K562 (cell line): ENCODE measurements around the gene ZNHIT3. TPM values are rescaled to one million over a fixed set of nuclear protein-coding genes. Genes with fewer than 3 reads are reported as not detected.

Experiments used
- AFF4 ChIP-seq: sonication (generic); formaldehyde crosslinking; IDR thresholded peaks from 2 replicates; pipeline ENCODE4 v1.8.0; 2023; ENCODE audit warnings: mild to moderate bottlenecking, missing genetic modification reagents
- ATF1 ChIP-seq, 2 experiments: fragments of 450-650 bp in 1 of 2; IDR thresholded peaks; 2 replicates each; pipeline ENCODE4 v1.6.1; 2016; ENCODE audit warnings: missing compliant biosample characterization in 1 of 2, missing genetic modification characterization in 1 of 2
- CBFA2T2 ChIP-seq: fragments of 450-650 bp; conservative IDR thresholded peaks from 2 replicates; pipeline ENCODE4 v1.6.1; 2017; ENCODE audit warnings: mild to moderate bottlenecking
- ETV5 ChIP-seq: sonication (generic); formaldehyde crosslinking; IDR thresholded peaks from 2 replicates; pipeline ENCODE4 v1.4.0; 2020; ENCODE audit warnings: low read depth, mild to moderate bottlenecking, missing genetic modification reagents
- GTF2E2 ChIP-seq: fragments of 200-800 bp; sonication (Bioruptor generic); IDR thresholded peaks from 2 replicates; pipeline ENCODE4 v1.6.1; 2016; ENCODE audit warnings: missing genetic modification characterization, missing compliant biosample characterization
- KAT7 ChIP-seq: sonication (generic); formaldehyde crosslinking; IDR thresholded peaks from 2 replicates; pipeline ENCODE4 v1.8.0; 2022; ENCODE audit warnings: missing genetic modification reagents, mild to moderate bottlenecking, borderline replicate concordance
- MTF1 ChIP-seq: fragments of 250-450 bp; sonication (Bioruptor Pico); IDR thresholded peaks from 2 replicates; pipeline ENCODE4 v1.9.0; 2021; ENCODE audit warnings: moderate library complexity, mild to moderate bottlenecking, inconsistent platforms, borderline replicate concordance
- MYBL2 ChIP-seq, 2 experiments: fragments of 450-650 bp in 1 of 2; sonication (generic) in 1 of 2; formaldehyde crosslinking in 1 of 2; IDR thresholded peaks; 2 replicates each; pipeline versions ENCODE4 v1.6.1 to v1.8.1; 2017 to 2022; ENCODE audit warnings: borderline replicate concordance in 1 of 2, inconsistent platforms in 1 of 2, low read depth in 1 of 2, mild to moderate bottlenecking in 1 of 2, missing genetic modification reagents in 1 of 2, moderate library complexity in 1 of 2
- RNF2 ChIP-seq: sonication (generic); IDR thresholded peaks from 2 replicates; pipeline ENCODE4 v1.6.1; 2016
- TAF1 ChIP-seq: IDR thresholded peaks from 2 replicates; pipeline ENCODE4 v1.6.1; 2011; ENCODE audit warnings: mild to moderate bottlenecking, low read length, moderate library complexity; ENCODE audit not compliant: insufficient read depth, control insufficient read depth, severe bottlenecking; ENCODE audit errors: extremely low read depth
- TSC22D4 ChIP-seq: fragments of 450-650 bp; IDR thresholded peaks from 2 replicates; pipeline ENCODE4 v1.6.1; 2016; ENCODE audit warnings: missing genetic modification characterization, missing biosample characterization, control low read depth
- USF2 ChIP-seq: sonication (generic); formaldehyde crosslinking; IDR thresholded peaks from 2 replicates; pipeline ENCODE4 v1.5.0; 2020; ENCODE audit warnings: missing genetic modification reagents
- ZBTB1 ChIP-seq: sonication (generic); formaldehyde crosslinking; IDR thresholded peaks from 2 replicates; pipeline ENCODE4 v1.8.1; 2023; ENCODE audit warnings: missing genetic modification reagents, low read depth, mild to moderate bottlenecking, borderline replicate concordance
- ZNF121 ChIP-seq: sonication (generic); formaldehyde crosslinking; conservative IDR thresholded peaks from 2 replicates; pipeline ENCODE4 v1.8.0; 2022; ENCODE audit warnings: missing genetic modification reagents
- ZNF133 ChIP-seq: fragments of 250-450 bp; sonication (Bioruptor Pico); IDR thresholded peaks from 2 replicates; pipeline ENCODE4 v1.4.0; 2020; ENCODE audit warnings: mild to moderate bottlenecking
- ZNF583 ChIP-seq: fragments of 250-450 bp; sonication (Bioruptor Pico); IDR thresholded peaks from 2 replicates; pipeline ENCODE4 v1.4.0; 2020
- ZNF589 ChIP-seq: fragments of 200-800 bp; sonication (Bioruptor generic); IDR thresholded peaks from 2 replicates; pipeline ENCODE4 v1.6.1; 2016; ENCODE audit warnings: low read depth, missing genetic modification characterization, missing compliant biosample characterization
- polyA plus RNA-seq, 8 experiments: library from polyadenylated mRNA; depleted of rRNA in 4 of 8; stranded (reverse) in 5 of 8; unstranded in 3 of 8; fragments of >200 nt; fragmentation: Nextera tagmentation in 2 of 8; fragmentation: Illumina TruSeq in 1 of 8; extraction: Ambion mirVana in 2 of 8; extraction: Trizol in 1 of 8; gene quantifications; 2 replicates each; pipeline versions ENCODE4 v1.2.1 to v1.2.3, GENCODE V29; 2011 to 2014; ENCODE audit warnings: inconsistent platforms in 1 of 8, missing spikeins in 1 of 8
- total RNA-seq, 7 experiments: library from RNA; depleted of rRNA in 6 of 7; stranded (reverse); fragments of >200 nt in 6 of 7; fragmentation: Illumina TruSeq in 2 of 7; extraction: Trizol in 2 of 7; gene quantifications; 2 replicates each; pipeline versions ENCODE4 v1.2.1 to v1.2.3, GENCODE V29; 2011 to 2021; ENCODE audit warnings: low replicate concordance in 1 of 7
- TF ChIP-seq, protein P1 (sequence below): sonication (generic); formaldehyde crosslinking; IDR thresholded peaks from 2 replicates; pipeline ENCODE4 v1.8.0; 2022; ENCODE audit warnings: missing genetic modification reagents, mild to moderate bottlenecking, borderline replicate concordance
- TF ChIP-seq, protein P2 (sequence below): fragments of 450-650 bp; IDR thresholded peaks from 2 replicates; pipeline ENCODE4 v1.6.1; 2016

ZNHIT3 gene
- total and polyA plus RNA-seq, 9 of the 15 experiments (the other 6 are each of a cell fraction or from before 2014, with no cell fraction given) = 45.0 to 300 (median 88.4) TPM

- TF ChIP-seq, protein P1, sequence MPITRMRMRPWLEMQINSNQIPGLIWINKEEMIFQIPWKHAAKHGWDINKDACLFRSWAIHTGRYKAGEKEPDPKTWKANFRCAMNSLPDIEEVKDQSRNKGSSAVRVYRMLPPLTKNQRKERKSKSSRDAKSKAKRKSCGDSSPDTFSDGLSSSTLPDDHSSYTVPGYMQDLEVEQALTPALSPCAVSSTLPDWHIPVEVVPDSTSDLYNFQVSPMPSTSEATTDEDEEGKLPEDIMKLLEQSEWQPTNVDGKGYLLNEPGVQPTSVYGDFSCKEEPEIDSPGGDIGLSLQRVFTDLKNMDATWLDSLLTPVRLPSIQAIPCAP (CRISPR knock-in tag) = no peak
- TF ChIP-seq ZNF133 (no peak), ZNF583 (CRISPR knock-in tag) (0 out of 2 replicates have a peak, but pooled peaks have one; percentile 62), TSC22D4 (tag) (no peak), ATF1 (CRISPR knock-in tag; IDR thresholded peaks at IDR 0.05) (no peak), ATF1 (tag; IDR thresholded peaks at IDR 0.05) (no peak), KAT7 (CRISPR knock-in tag) (no peak), MYBL2 (IDR thresholded peaks at IDR 0.05; ENCODE audit: low read depth) (no peak), MYBL2 (CRISPR knock-in tag; IDR thresholded peaks at IDR 0.05; ENCODE audit: borderline replicate concordance) (no peak), ZNF589 (CRISPR knock-in tag) (no peak), AFF4 (CRISPR knock-in tag) (no peak), ZBTB1 (CRISPR knock-in tag) (no peak), ZNF121 (no peak), CBFA2T2 (no peak), ETV5 (CRISPR knock-in tag) (no peak), TAF1 (no peak), RNF2 (0 out of 2 replicates have a peak, but pooled peaks have one; percentile 1), GTF2E2 (tag) (no peak), MTF1 (CRISPR knock-in tag) (no peak), USF2 (CRISPR knock-in tag) (peak; percentile 42)
- TF ChIP-seq, protein P2, sequence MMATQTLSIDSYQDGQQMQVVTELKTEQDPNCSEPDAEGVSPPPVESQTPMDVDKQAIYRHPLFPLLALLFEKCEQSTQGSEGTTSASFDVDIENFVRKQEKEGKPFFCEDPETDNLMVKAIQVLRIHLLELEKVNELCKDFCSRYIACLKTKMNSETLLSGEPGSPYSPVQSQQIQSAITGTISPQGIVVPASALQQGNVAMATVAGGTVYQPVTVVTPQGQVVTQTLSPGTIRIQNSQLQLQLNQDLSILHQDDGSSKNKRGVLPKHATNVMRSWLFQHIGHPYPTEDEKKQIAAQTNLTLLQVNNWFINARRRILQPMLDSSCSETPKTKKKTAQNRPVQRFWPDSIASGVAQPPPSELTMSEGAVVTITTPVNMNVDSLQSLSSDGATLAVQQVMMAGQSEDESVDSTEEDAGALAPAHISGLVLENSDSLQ = no peak
Observed at GRCh38 chr17:36533935-36534839, 47.7 kb downstream of the ZNHIT3 start (continued).
